HG02763 (cell line): ENCODE measurements around the gene RPN2.

ENCODE experiments used
- ATAC-seq: cut with Tn5 transposase; IDR thresholded peaks from one replicate; pipeline ENCODE4 v1.9.1; 2021; ENCODE audit warnings: mild to moderate bottlenecking, moderate library complexity; ENCODE audit not compliant: unreplicated experiment

Gene RPN2

GRCh38 chr20:37262505-37262904 lies 83.4 kb downstream of the RPN2 start:
- ATAC-seq = no peak

- no peak for ATAC-seq
These were observed 84.6 kb downstream of the RPN2 start for GRCh38 chr20:37263686-37264085.

GRCh38 chr20:37265152-37265551 lies 86.0 kb downstream of the RPN2 start:
- ATAC-seq = no peak

- no peak for ATAC-seq
These were observed 88.0 kb downstream of the RPN2 start for GRCh38 chr20:37266940-37267666.

- no peak for ATAC-seq
These were observed 88.7 kb downstream of the RPN2 start for GRCh38 chr20:37267667-37268313.

- ATAC-seq = no peak
These were observed 91.7 kb downstream of the RPN2 start for GRCh38 chr20:37270576-37271420.

GRCh38 chr20:37271421-37271768 lies 92.3 kb downstream of the RPN2 start:
- ATAC-seq = no peak

DNA sequence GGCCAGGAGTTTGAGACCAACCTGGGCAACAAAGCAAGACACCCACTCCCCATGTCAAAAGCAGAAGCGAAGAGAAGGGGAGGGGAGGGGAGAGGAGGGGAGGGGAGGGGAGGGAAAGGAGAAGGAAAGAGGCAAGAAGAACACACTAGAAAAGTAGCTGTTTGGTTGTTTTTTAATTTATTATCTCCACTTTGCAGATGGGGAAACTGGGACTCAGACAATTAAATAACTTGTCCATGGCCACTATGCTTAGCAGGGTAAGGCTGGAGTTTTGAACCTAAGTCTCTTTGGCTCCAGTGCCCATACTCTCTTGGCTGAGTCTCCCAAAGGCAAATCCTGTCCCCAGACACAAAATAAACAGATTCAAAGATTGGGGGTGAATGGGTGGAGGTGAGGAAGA lies 94.9 kb downstream of the RPN2 start:
- no peak for ATAC-seq

DNA sequence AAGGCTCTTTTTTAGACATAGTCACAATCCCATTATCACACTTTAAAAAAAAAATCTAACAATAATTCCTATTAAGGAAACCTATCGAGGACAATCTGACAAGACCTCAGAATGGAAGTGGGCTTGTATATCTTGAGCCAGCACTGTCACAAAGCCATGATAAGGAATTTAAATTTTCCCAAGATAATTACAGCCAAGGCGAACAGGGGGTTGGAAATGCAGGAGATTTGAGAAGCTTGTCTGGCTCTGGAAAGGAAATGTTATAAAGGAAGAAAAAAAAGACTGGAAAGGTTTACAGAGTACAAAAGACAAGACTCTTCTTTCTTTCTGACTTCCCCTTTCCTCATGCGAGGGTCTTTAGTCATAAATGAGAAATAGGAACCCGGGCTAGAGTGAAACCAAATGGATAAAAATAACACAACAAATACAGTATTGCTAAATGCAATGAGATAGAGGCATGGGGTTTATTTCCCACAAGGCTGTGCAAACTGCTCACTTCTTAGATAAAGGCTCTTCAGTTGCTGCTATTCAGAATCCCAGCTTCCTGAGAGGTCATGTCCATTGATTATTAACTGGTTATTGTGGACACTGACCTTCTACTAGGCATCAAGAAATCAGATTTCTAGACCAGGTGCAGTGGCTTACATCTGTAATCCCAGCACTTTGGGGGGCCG lies 95.9 kb downstream of the RPN2 start:
- no peak for ATAC-seq

GRCh38 chr20:37276494-37277252 lies 97.5 kb downstream of the RPN2 start:
- ATAC-seq = peak; percentile 62

DNA sequence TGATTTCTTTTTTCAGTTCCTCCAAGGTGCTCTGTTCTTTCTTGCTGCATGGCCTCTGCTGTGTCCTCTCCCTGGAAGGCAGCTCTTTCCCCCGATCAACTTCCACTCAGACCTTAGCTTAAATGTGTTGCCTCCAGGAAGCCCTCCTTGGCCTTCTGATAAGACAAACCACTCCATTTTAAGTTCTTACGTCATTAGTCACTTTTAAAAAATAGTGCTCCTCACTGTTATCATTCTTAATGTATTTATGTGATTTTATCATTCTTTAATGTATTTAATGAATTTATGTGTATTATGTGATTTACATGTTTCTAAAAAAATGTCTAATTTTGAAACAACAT lies 98.1 kb downstream of the RPN2 start:
- ATAC-seq = no peak

GRCh38 chr20:37278966-37279590 lies 99.9 kb downstream of the RPN2 start:
- ATAC-seq = no peak

GRCh38 chr20:37279820-37280219 lies 100.7 kb downstream of the RPN2 start:
- no peak for ATAC-seq

GRCh38 chr20:37280403-37280802 lies 101.3 kb downstream of the RPN2 start:
- no peak for ATAC-seq

DNA sequence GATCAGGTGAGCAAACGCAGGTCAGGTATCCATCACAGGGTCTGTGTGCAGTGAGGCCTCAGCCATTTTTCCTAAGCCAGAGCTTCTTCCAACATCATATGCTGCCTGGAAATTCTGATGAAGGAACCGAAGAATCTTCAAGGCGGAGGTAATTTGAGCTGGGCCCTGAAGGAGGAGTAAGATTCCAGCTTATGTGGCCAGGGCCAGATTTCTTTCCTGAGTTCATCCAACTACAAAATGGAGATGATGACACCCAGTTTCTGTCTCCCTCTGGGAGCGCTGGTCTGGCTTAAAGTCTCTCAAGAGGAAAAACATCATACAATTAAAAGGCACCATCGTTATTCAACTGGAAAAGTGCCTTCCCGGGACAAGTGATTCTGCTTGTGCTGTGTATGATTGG lies 103.4 kb downstream of the RPN2 start:
- ATAC-seq = no peak

- ATAC-seq = no peak
These were observed 104.5 kb downstream of the RPN2 start for GRCh38 chr20:37283530-37284195.

DNA sequence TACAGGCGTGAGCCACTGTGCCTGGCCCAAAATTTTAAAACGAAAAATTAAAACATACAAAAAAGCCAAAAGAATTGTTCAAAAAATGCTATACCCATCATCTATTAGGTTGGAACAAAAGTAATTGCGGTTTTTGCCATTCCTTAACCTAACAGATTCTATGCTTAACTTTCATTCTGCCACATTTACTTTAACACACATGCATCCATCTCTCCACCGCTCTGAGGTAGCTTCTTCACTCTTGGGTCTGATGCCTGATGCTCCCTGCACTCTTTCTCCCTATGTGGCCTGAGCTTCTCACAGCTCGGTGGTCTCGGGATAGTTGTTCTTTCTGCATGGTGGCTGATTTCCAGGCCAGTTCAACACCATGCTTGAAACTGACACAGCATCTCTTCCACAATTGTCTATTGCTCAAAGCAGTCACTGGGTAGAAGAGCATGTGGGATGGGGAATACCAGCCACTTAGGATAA lies 105.6 kb downstream of the RPN2 start:
- ATAC-seq = no peak

DNA sequence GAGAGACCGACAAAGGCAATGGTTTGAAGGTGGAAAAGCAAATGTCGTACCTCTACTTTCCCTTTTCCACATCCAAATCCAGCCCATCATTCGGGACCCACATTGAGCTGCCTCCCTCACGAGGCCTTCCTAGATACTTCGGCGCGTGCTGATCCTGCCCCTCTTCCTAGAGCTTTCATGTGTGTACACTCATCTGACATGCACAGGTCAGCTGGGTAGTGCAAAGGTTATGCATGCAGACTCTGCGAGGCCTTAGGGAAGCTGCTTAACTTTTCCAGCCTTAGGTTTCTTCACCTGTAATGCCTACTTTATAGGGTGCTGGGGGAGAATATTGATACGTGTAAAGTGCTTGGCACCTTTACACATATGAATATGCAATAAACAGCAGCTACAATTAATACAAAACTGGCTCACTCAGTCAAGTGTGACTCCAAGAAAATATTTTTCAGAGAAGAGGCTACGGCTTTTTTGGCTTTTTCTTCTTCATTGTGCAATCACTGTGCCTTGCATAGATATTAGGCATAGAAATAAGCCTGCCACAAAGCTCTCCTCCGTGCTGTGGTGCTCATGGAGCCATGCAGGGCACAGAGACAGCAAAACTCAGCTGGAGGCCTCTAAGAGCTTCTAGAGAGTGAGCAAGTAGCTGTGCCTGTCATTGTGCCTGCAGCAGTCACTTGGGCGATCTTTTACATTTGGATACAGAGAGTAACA lies 106.7 kb downstream of the RPN2 start:
- ATAC-seq = no peak

GRCh38 chr20:37288091-37288490 lies 109.0 kb downstream of the RPN2 start:
- no peak for ATAC-seq
